A549 (cell line): ENCODE data around the gene LRCOL1. TPM values are rescaled to one million over a fixed set of nuclear protein-coding genes. Genes with fewer than 3 reads are reported as not detected.

Experiments
- ATAC-seq, 2 experiments: fragments of 200-7000 bp in 1 of 2; fragments of >200 bp in 1 of 2; cut with Nextera tagmentation in 1 of 2; cut with Tn5 transposase in 1 of 2; 3 replicates each; pipeline versions ENCODE4 v1.8.0 to v1.9.1; 2018 to 2020; ENCODE audit warnings: mild to moderate bottlenecking in 1 of 2, moderate library complexity in 1 of 2
- CTCF ChIA-PET: fragments of 300-600 bp; sonication (Branson Sonifier 250); formaldehyde crosslinking; extraction: SDS; loops from one replicate; lab custom pipeline; 2021; ENCODE audit warnings: antibody characterized with exemption, inconsistent platforms; lab: Yijun Ruan, JAX
- POLR2A ChIA-PET: fragments of 350-600 bp; formaldehyde crosslinking; extraction: SDS; loops from one replicate; lab custom pipeline; 2021; ENCODE audit warnings: antibody characterized with exemption, inconsistent platforms; lab: Yijun Ruan, JAX
- DNase-seq, 2 experiments: peaks; one replicate each; pipeline versions ENCODE4 v3.0.0 to v3.0.0-alpha.2; 2011 to 2016; ENCODE audit warnings: low read depth in 1 of 2, low spot score in 1 of 2
- FAIRE-seq: peaks from 2 replicates; lab custom pipeline; 2011; peaks lifted over from hg19 to GRCh38; lab: Jason Lieb, UNC
- H3K27ac ChIP-seq, 2 experiments: fragments of >200 bp; sonication (Bioruptor Twin); formaldehyde crosslinking; 3 replicates each; pipeline ENCODE4 v1.5.1; 2016 to 2017
- H3K4me1 ChIP-seq: fragments of >200 bp; sonication (Bioruptor Twin); formaldehyde crosslinking; 3 replicates; pipeline ENCODE4 v1.6.1; 2016
- H3K4me2 ChIP-seq: fragments of >200 bp; sonication (Bioruptor Twin); formaldehyde crosslinking; 3 replicates; pipeline ENCODE4 v1.6.1; 2016
- H3K4me3 ChIP-seq: fragments of >200 bp; sonication (Bioruptor Twin); formaldehyde crosslinking; 3 replicates; pipeline ENCODE4 v1.5.1; 2016
- H3K9me3 ChIP-seq: fragments of >200 bp; sonication (Bioruptor Twin); formaldehyde crosslinking; 3 replicates; pipeline ENCODE4 v1.6.1; 2016
- BHLHE40 ChIP-seq: IDR thresholded peaks from 2 replicates; pipeline ENCODE4 v1.6.1; 2012; ENCODE audit warnings: low read depth, low read length, inconsistent platforms
- CBX8 ChIP-seq: fragments of 200-600 bp; sonication (generic); IDR thresholded peaks from 2 replicates; pipeline ENCODE4 v1.6.1; 2016
- CEBPB ChIP-seq, 2 experiments: fragments of >200 bp in 1 of 2; sonication (Bioruptor Twin) in 1 of 2; formaldehyde crosslinking in 1 of 2; IDR thresholded peaks; 2 replicates each; pipeline ENCODE4 v1.6.1; 2012 to 2016
- CHD4 ChIP-seq: fragments of 200-600 bp; sonication (generic); IDR thresholded peaks from 2 replicates; pipeline ENCODE4 v1.6.1; 2016; ENCODE audit warnings: antibody characterized with exemption, mild to moderate bottlenecking, borderline replicate concordance
- E2F6 ChIP-seq: IDR thresholded peaks from 2 replicates; pipeline ENCODE4 v1.6.1; 2012; ENCODE audit warnings: low read depth, borderline replicate concordance
- ELK1 ChIP-seq: fragments of 150-350 bp; IDR thresholded peaks from 2 replicates; pipeline ENCODE4 v1.6.1; 2014; ENCODE audit warnings: low read depth, mild to moderate bottlenecking, low read length
- ESRRA ChIP-seq: fragments of 150-350 bp; IDR thresholded peaks from 2 replicates; pipeline ENCODE4 v1.6.1; 2014; ENCODE audit warnings: mild to moderate bottlenecking, low read length, borderline replicate concordance
- FOSB ChIP-seq: fragments of 250-450 bp; sonication (Bioruptor Pico); IDR thresholded peaks from 2 replicates; pipeline ENCODE4 v1.5.0; 2020; ENCODE audit warnings: mild to moderate bottlenecking, moderate library complexity
- FOXS1 ChIP-seq: fragments of 250-450 bp; sonication (Bioruptor Pico); IDR thresholded peaks from 2 replicates; pipeline ENCODE4 v1.5.0; 2020; ENCODE audit warnings: mild to moderate bottlenecking, moderate library complexity
- GATA3 ChIP-seq: IDR thresholded peaks from 2 replicates; pipeline ENCODE4 v1.6.1; 2012; ENCODE audit warnings: borderline replicate concordance
- HEYL ChIP-seq: fragments of 250-450 bp; sonication (Bioruptor Pico); IDR thresholded peaks from 2 replicates; pipeline ENCODE4 v1.8.0; 2021; ENCODE audit warnings: mild to moderate bottlenecking, moderate library complexity
- HMGXB4 ChIP-seq: fragments of 250-450 bp; sonication (Bioruptor Pico); IDR thresholded peaks from 2 replicates; pipeline ENCODE4 v1.5.0; 2021; ENCODE audit warnings: mild to moderate bottlenecking, moderate library complexity, borderline replicate concordance
- JUN ChIP-seq, 2 experiments: fragments of >200 bp; sonication (Bioruptor Twin); formaldehyde crosslinking; IDR thresholded peaks; 2 replicates in 1 of 2; 3 replicates in 1 of 2; pipeline ENCODE4 v1.6.1; 2016 to 2017
- JUNB ChIP-seq: fragments of >200 bp; sonication (Bioruptor Twin); formaldehyde crosslinking; IDR thresholded peaks from 2 replicates; pipeline ENCODE4 v1.6.1; 2016
- KDM5A ChIP-seq: fragments of 200-600 bp; sonication (generic); IDR thresholded peaks from 2 replicates; pipeline ENCODE4 v1.6.1; 2016; ENCODE audit warnings: antibody characterized with exemption, mild to moderate bottlenecking
- MAFK ChIP-seq: fragments of 450-650 bp; IDR thresholded peaks from 2 replicates; pipeline ENCODE4 v1.6.1; 2014; ENCODE audit not compliant: partially characterized antibody
- MAZ ChIP-seq: fragments of 150-350 bp; IDR thresholded peaks from 2 replicates; pipeline ENCODE4 v1.6.1; 2014; ENCODE audit warnings: antibody characterized with exemption, low read depth, low read length, borderline replicate concordance
- NPAS2 ChIP-seq: fragments of 250-450 bp; sonication (Bioruptor Pico); IDR thresholded peaks from 2 replicates; pipeline ENCODE4 v1.8.0; 2022; ENCODE audit warnings: mild to moderate bottlenecking, moderate library complexity, borderline replicate concordance
- NR3C1 ChIP-seq: fragments of >200 bp; sonication (Bioruptor Twin); formaldehyde crosslinking; IDR thresholded peaks from 3 replicates; pipeline ENCODE4 v1.6.1; 2017
- POLR2A ChIP-seq: IDR thresholded peaks from 2 replicates; pipeline ENCODE4 v1.6.1; 2012; ENCODE audit warnings: mild to moderate bottlenecking, low read length
- RARB ChIP-seq: fragments of 250-450 bp; sonication (Bioruptor Pico); IDR thresholded peaks from 2 replicates; pipeline ENCODE4 v1.8.0; 2021; ENCODE audit warnings: mild to moderate bottlenecking, moderate library complexity
- REST ChIP-seq: fragments of 200-600 bp; sonication (generic); IDR thresholded peaks from 2 replicates; pipeline ENCODE4 v1.6.1; 2016; ENCODE audit warnings: antibody characterized with exemption, mild to moderate bottlenecking, moderate library complexity
- ZC3H11A ChIP-seq: fragments of 450-650 bp; IDR thresholded peaks from 2 replicates; pipeline ENCODE4 v1.6.1; 2014; ENCODE audit warnings: antibody characterized with exemption, mild to moderate bottlenecking
- ZSCAN20 ChIP-seq: fragments of 250-450 bp; sonication (Bioruptor Pico); IDR thresholded peaks from 2 replicates; pipeline ENCODE4 v1.8.0; 2022; ENCODE audit warnings: mild to moderate bottlenecking, moderate library complexity
- WGBS: methylation state at CpG from one replicate; pipeline ENCODE4 v1.1.6; 2017; ENCODE audit errors: missing lambda C conversion rate; 5-methylcytosine and 5-hydroxymethylcytosine counted together
- polyA plus RNA-seq, 4 experiments: library from polyadenylated mRNA; depleted of rRNA in 3 of 4; stranded (reverse); fragments of >200 nt; fragmentation: RNase III in 1 of 4; extraction: RNeasy Plus Mini Kit Qiagen cat#74134 plus additional on column Dnase treatment in 1 of 4; gene quantifications; 2 replicates in 3 of 4; 3 replicates in 1 of 4; pipeline ENCODE4 v1.2.3, GENCODE V29; 2011 to 2017

The LRCOL1 gene
- polyA plus RNA-seq, 2 of the 4 experiments (the other 2 are of a cell fraction), result not detected

GRCh38 chr12:132583736-132584135 lies 26.6 kb downstream of the LRCOL1 start:
- no peak overlapping the region for H3K27ac ChIP-seq
- no peaks in the 10 kb centered on the region for H3K9me3 ChIP-seq
- CTCF ChIA-PET, result no interaction called here
- H3K4me1 ChIP-seq, result no peaks in the 10 kb centered on the region
- no peak overlapping the region for H3K4me2 ChIP-seq
- FAIRE-seq (no peak), DNase-seq (no peak), ATAC-seq (no peak)
- WGBS, result 86% methylated on average over 29 of the region's 29 CpGs
- H3K4me3 ChIP-seq, result no peak overlapping the region
- TF ChIP-seq FOXS1 (CRISPR knock-in tag), result no peak
- no peak for TF ChIP-seq JUNB
- no peak for TF ChIP-seq E2F6
- no peak for TF ChIP-seq GATA3
- no peak for TF ChIP-seq MAFK
- TF ChIP-seq HEYL (CRISPR knock-in tag), result no peak
- TF ChIP-seq CHD4, result no peak
- TF ChIP-seq, all 56 proteins: peak for 0
- POLR2A ChIA-PET, result no interaction called here

GRCh38 chr12:132583411-132583710 lies 27.0 kb downstream of the LRCOL1 start:
- no peak for TF ChIP-seq NPAS2
- Histone ChIP-seq H3K9me3 (no peaks in the 10 kb centered on the region), H3K4me2 (no peak overlapping the region), H3K4me1 (no peaks in the 10 kb centered on the region), H3K27ac (no peak overlapping the region), H3K4me3 (no peak overlapping the region)
- no peak for DNase-seq
- CTCF ChIA-PET, result no interaction called here
- FAIRE-seq, result no peak
- WGBS, result 93% methylated on average over 22 of the region's 50 CpGs
- no peak for ATAC-seq
- POLR2A ChIA-PET, result no interaction called here

GRCh38 chr12:132582582-132583410 lies 27.6 kb downstream of the LRCOL1 start:
- H3K4me3 ChIP-seq, result no peak overlapping the region
- no peak for DNase-seq
- CTCF ChIA-PET, result no interaction called here
- no peak overlapping the region for H3K4me2 ChIP-seq
- H3K27ac ChIP-seq, result no peak overlapping the region
- POLR2A ChIA-PET, result no interaction called here
- no peaks in the 10 kb centered on the region for H3K9me3 ChIP-seq
- 96% methylated on average over 81 of the region's 89 CpGs for WGBS
- no peak for FAIRE-seq
- no peak for ATAC-seq
- no peaks in the 10 kb centered on the region for H3K4me1 ChIP-seq
- no peak for TF ChIP-seq BHLHE40
- no peak for TF ChIP-seq ZC3H11A
- no peak for TF ChIP-seq ZSCAN20 (CRISPR knock-in tag)
- no peak for TF ChIP-seq REST
- no peak for TF ChIP-seq CEBPB (IDR thresholded peaks at IDR 0.05)
- no peak for TF ChIP-seq KDM5A
- TF ChIP-seq POLR2A, result no peak
- no peak for TF ChIP-seq HMGXB4 (CRISPR knock-in tag)
- TF ChIP-seq JUN (IDR thresholded peaks at IDR 0.05), result no peak
- TF ChIP-seq CBX8, result no peak
- no peak for TF ChIP-seq NR3C1
- no peak for TF ChIP-seq ESRRA
- no peak for TF ChIP-seq MAZ
- TF ChIP-seq FOSB, result no peak
- TF ChIP-seq RARB, result no peak
- no peak for TF ChIP-seq ELK1
- TF ChIP-seq JUNB, result no peak
